ENCODE data around the gene FOXN3.

FOXN3 gene

DNA sequence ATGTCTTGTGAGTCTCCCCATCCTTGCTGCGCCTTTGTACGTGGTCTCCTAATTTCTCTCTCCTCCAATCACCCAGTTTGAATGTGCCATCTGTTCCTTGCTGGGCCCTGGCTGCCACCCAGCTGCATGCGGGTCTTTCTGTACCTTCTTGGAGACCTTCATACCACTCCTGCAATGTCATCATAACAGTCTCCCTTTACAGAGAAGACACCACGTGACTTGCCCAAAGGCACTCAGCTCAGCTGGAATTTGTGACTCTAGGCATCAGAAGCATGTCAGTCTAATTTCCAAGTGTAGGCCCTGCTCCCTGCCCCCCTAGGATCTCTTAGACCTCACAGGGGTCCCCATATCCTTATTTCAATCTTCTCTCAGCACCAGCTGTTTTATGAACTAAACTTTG lies 308.4 kb downstream of the FOXN3 start:
- POLR2A ChIA-PET: no interaction called here
- TF ChIP-seq NFRKB (IDR thresholded peaks at IDR 0.05) (no peak), L3MBTL2 (conservative IDR thresholded peaks at IDR 0.05) (no peak)
- no peak for DNase-seq (ENCODE audit: extremely low spot score)
- CTCF ChIA-PET: no interaction called here

GRCh38 chr14:89107626-89108025 lies 309.4 kb downstream of the FOXN3 start:
- POLR2A ChIA-PET: no interaction called here
- CTCF ChIA-PET: no interaction called here
- TF ChIP-seq ELF4 (IDR thresholded peaks at IDR 0.05) (no peak), FOXM1 (IDR thresholded peaks at IDR 0.05; ENCODE audit: borderline replicate concordance) (no peak), L3MBTL2 (conservative IDR thresholded peaks at IDR 0.05) (no peak), FOXA1 (IDR thresholded peaks at IDR 0.05) (no peak), FOXK2 (IDR thresholded peaks at IDR 0.05) (no peak), ARNT (IDR thresholded peaks at IDR 0.05) (no peak), HDGF (IDR thresholded peaks at IDR 0.05; ENCODE audit: borderline replicate concordance) (no peak), CTBP1 (IDR thresholded peaks at IDR 0.05; ENCODE audit: borderline replicate concordance) (no peak), SP1 (IDR thresholded peaks at IDR 0.05) (no peak)
- DNase-seq (ENCODE audit: extremely low spot score): no peak
